HTERT RPE-1 (cell line): ENCODE data around the gene CELSR1.

Experiments
- in situ Hi-C: fragments of 300-500 bp; cut with MboI; formaldehyde crosslinking; loops from 4 replicates; pipeline ENCODE4 v1.14.3; 2020; ENCODE audit warnings: low sequenced_read_pairs

The CELSR1 gene

GRCh38 chr22:46348099-46348695 lies 189.2 kb downstream of the CELSR1 start:
- in situ Hi-C loops: no loop called here

GRCh38 chr22:46347646-46348045 lies 189.8 kb downstream of the CELSR1 start:
- in situ Hi-C loops: no loop called here

- in situ Hi-C loops: no loop called here
These were observed 190.6 kb downstream of the CELSR1 start for GRCh38 chr22:46346680-46347405.

GRCh38 chr22:46340676-46341075 lies 196.7 kb downstream of the CELSR1 start:
- in situ Hi-C loops: no loop called here

GRCh38 chr22:46339956-46340355 lies 197.5 kb downstream of the CELSR1 start:
- in situ Hi-C loops: no loop called here

GRCh38 chr22:46338636-46339035 lies 198.8 kb downstream of the CELSR1 start:
- in situ Hi-C loops: no loop called here

GRCh38 chr22:46337870-46338269 lies 199.6 kb downstream of the CELSR1 start:
- in situ Hi-C loops: no loop called here

- in situ Hi-C loops: no loop called here
These were observed 201.0 kb downstream of the CELSR1 start for GRCh38 chr22:46336119-46337078.

GRCh38 chr22:46335201-46336118 lies 202.0 kb downstream of the CELSR1 start, which contains the start of gene TRMU:
Gene TRMU, plus strand, starts transcription at chr22:46335714. Its CDS starts 51 bp downstream, at chr22:46335765.
- in situ Hi-C loops: no loop called here

GRCh38 chr22:46331496-46331895 lies 205.9 kb downstream of the CELSR1 start:
- in situ Hi-C loops: no loop called here

- in situ Hi-C loops: no loop called here
These were observed 207.0 kb downstream of the CELSR1 start for GRCh38 chr22:46330426-46330825.

- in situ Hi-C loops: no loop called here
These were observed 207.8 kb downstream of the CELSR1 start for GRCh38 chr22:46329616-46330015.

GRCh38 chr22:46328797-46329196 lies 208.6 kb downstream of the CELSR1 start:
- in situ Hi-C loops: no loop called here

- in situ Hi-C loops: no loop called here
These were observed 209.5 kb downstream of the CELSR1 start for GRCh38 chr22:46327691-46328465.

- in situ Hi-C loops: no loop called here
These were observed 211.2 kb downstream of the CELSR1 start for GRCh38 chr22:46326066-46326680.

- in situ Hi-C loops: no loop called here
These were observed 214.3 kb downstream of the CELSR1 start for GRCh38 chr22:46323162-46323561.

- in situ Hi-C loops: no loop called here
These were observed 214.7 kb downstream of the CELSR1 start for GRCh38 chr22:46322711-46323110.

GRCh38 chr22:46320716-46321386 lies 216.6 kb downstream of the CELSR1 start:
- in situ Hi-C loops: no loop called here
